H1 (cell line): ENCODE results near the gene MARK3. TPM values are rescaled to one million over a fixed set of nuclear protein-coding genes. Genes with fewer than 3 reads are reported as not detected.

Experiments
- CTCF ChIA-PET: fragments of 300-600 bp; sonication (Branson Sonifier 250); formaldehyde crosslinking; loops from one replicate; lab custom pipeline; 2021; ENCODE audit not compliant: partially characterized antibody; lab: Charles Lee
- POLR2A ChIA-PET: fragments of 300-600 bp; sonication (Branson Sonifier 250); formaldehyde crosslinking; loops from one replicate; lab custom pipeline; 2021; ENCODE audit warnings: inconsistent platforms; ENCODE audit not compliant: partially characterized antibody; lab: Charles Lee
- DNase-seq, 2 experiments: peaks; one replicate each; pipeline versions ENCODE4 v3.0.0 to v3.0.0-alpha.2; 2010 to 2022; ENCODE audit warnings: low spot score in 2 of 2, low read depth in 1 of 2, mixed read lengths in 1 of 2
- FAIRE-seq: peaks from 2 replicates; lab custom pipeline; 2011; peaks lifted over from hg19 to GRCh38; lab: Jason Lieb, UNC
- H2AFZ ChIP-seq: 2 replicates; pipeline ENCODE4 v1.8.1; 2012; ENCODE audit warnings: low read length, inconsistent platforms
- H2AK5ac ChIP-seq: 2 replicates; pipeline ENCODE4 v1.6.1; 2013; ENCODE audit warnings: low read depth, low read length
- H2BK120ac ChIP-seq: replicated peaks from 2 replicates; pipeline ENCODE3; 2013; ENCODE audit warnings: low read depth, low read length, inconsistent platforms
- H2BK12ac ChIP-seq: 2 replicates; pipeline ENCODE4 v1.6.1; 2013; ENCODE audit warnings: low read depth, low read length
- H2BK15ac ChIP-seq: 2 replicates; pipeline ENCODE4 v1.6.1; 2013; ENCODE audit warnings: low read length
- H2BK20ac ChIP-seq: 2 replicates; pipeline ENCODE4 v1.6.1; 2013; ENCODE audit warnings: low read length
- H2BK5ac ChIP-seq: 2 replicates; pipeline ENCODE4 v1.6.1; 2013; ENCODE audit warnings: low read depth, low read length
- H3K14ac ChIP-seq: 2 replicates; pipeline ENCODE4 v1.6.1; 2013; ENCODE audit warnings: inconsistent platforms; ENCODE audit not compliant: insufficient read length
- H3K18ac ChIP-seq: 2 replicates; pipeline ENCODE4 v1.6.1; 2013; ENCODE audit warnings: low read length; ENCODE audit errors: extremely low read depth
- H3K23ac ChIP-seq: 2 replicates; pipeline ENCODE4 v1.6.1; 2013; ENCODE audit warnings: inconsistent platforms; ENCODE audit not compliant: insufficient read length
- H3K23me2 ChIP-seq: 2 replicates; pipeline ENCODE4 v1.6.1; 2013; ENCODE audit warnings: low read depth, low read length
- H3K27ac ChIP-seq: 2 replicates; pipeline ENCODE4 v1.6.1; 2011; ENCODE audit warnings: low read depth, low read length, inconsistent platforms
- H3K27me3 ChIP-seq, 4 experiments: replicated peaks in 1 of 4; 1 replicate in 1 of 4; 2 replicates in 3 of 4; pipeline versions ENCODE4 v1.6.1 to v1.8.1; 2011 to 2013; ENCODE audit warnings: low read length in 3 of 4, mild to moderate bottlenecking in 3 of 4, inconsistent platforms in 2 of 4, mixed read lengths in 2 of 4, moderate library complexity in 1 of 4; ENCODE audit not compliant: control insufficient read depth in 3 of 4, insufficient read depth in 3 of 4; ENCODE audit errors: extremely low read depth in 1 of 4
- H3K36me3 ChIP-seq, 4 experiments: 2 replicates each; pipeline versions ENCODE4 v1.6.1 to v1.8.1; 2011 to 2013; ENCODE audit warnings: mild to moderate bottlenecking in 4 of 4, low read length in 3 of 4, moderate library complexity in 2 of 4, control low read depth in 1 of 4, inconsistent platforms in 1 of 4; ENCODE audit not compliant: insufficient read depth in 4 of 4, control insufficient read depth in 2 of 4
- H3K4ac ChIP-seq: replicated peaks from 2 replicates; pipeline ENCODE3; 2013; ENCODE audit warnings: low read length, low read depth, mixed read lengths, inconsistent platforms; ENCODE audit not compliant: insufficient read length
- H3K4me1 ChIP-seq, 4 experiments: replicated peaks in 1 of 4; 1 replicate in 1 of 4; 2 replicates in 3 of 4; pipeline versions ENCODE4 v1.6.1 to v1.8.1; 2011 to 2013; ENCODE audit warnings: low read length in 3 of 4, inconsistent platforms in 2 of 4, mixed read lengths in 1 of 4; ENCODE audit not compliant: insufficient read depth in 4 of 4, control insufficient read depth in 3 of 4
- H3K4me2 ChIP-seq, 2 experiments: 2 replicates each; pipeline versions ENCODE4 v1.6.1 to v1.8.1; 2011 to 2013; ENCODE audit warnings: low read depth in 2 of 2, low read length in 2 of 2, control low read depth in 1 of 2, inconsistent platforms in 1 of 2, mild to moderate bottlenecking in 1 of 2; ENCODE audit not compliant: insufficient read depth in 1 of 2
- H3K4me3 ChIP-seq, 4 experiments: fragments of 200-600, 300-600 bp in 1 of 4; sonication (generic), shearing (Covaris generic), sonication (Bioruptor Twin) in 1 of 4; 2 replicates each; pipeline versions ENCODE4 v1.5.1 to v1.8.1; 2011 to 2016; ENCODE audit warnings: low read length in 4 of 4, low read depth in 3 of 4, control low read depth in 2 of 4, inconsistent platforms in 2 of 4, mild to moderate bottlenecking in 2 of 4, mixed read lengths in 1 of 4, moderate library complexity in 1 of 4; ENCODE audit not compliant: insufficient read depth in 2 of 4; ENCODE audit errors: extremely low read depth in 1 of 4
- H3K56ac ChIP-seq: replicated peaks from 2 replicates; pipeline ENCODE3; 2013; ENCODE audit warnings: low read depth, mild to moderate bottlenecking, mixed read lengths, low read length, inconsistent platforms; ENCODE audit not compliant: insufficient read length
- H3K79me1 ChIP-seq: 2 replicates; pipeline ENCODE4 v1.6.1; 2013; ENCODE audit warnings: low read depth, low read length, control low read depth
- H3K79me2 ChIP-seq, 2 experiments: 2 replicates each; pipeline versions ENCODE4 v1.6.1 to v1.8.1; 2012 to 2013; ENCODE audit warnings: low read length in 2 of 2, mild to moderate bottlenecking in 2 of 2, inconsistent platforms in 1 of 2; ENCODE audit not compliant: insufficient read depth in 2 of 2, control insufficient read depth in 1 of 2
- H3K9ac ChIP-seq, 4 experiments: replicated peaks in 1 of 4; 1 replicate in 1 of 4; 2 replicates in 3 of 4; pipeline versions ENCODE4 v1.6.1 to v1.8.1; 2011 to 2013; ENCODE audit warnings: low read depth in 3 of 4, low read length in 3 of 4, control low read depth in 2 of 4, mild to moderate bottlenecking in 2 of 4, moderate library complexity in 2 of 4, inconsistent platforms in 1 of 4; ENCODE audit errors: extremely low read depth in 1 of 4
- H3K9me3 ChIP-seq, 2 experiments: 2 replicates each; pipeline versions ENCODE4 v1.6.1 to v1.8.1; 2012 to 2013; ENCODE audit warnings: mild to moderate bottlenecking in 2 of 2, moderate library complexity in 2 of 2, control low read depth in 1 of 2, inconsistent platforms in 1 of 2, low read depth in 1 of 2, low read length in 1 of 2, mixed read lengths in 1 of 2; ENCODE audit not compliant: insufficient read depth in 2 of 2
- H4K20me1 ChIP-seq, 2 experiments: replicated peaks in 1 of 2; 2 replicates each; pipeline versions ENCODE3 to v1.8.1; 2011 to 2013; ENCODE audit warnings: inconsistent platforms in 2 of 2, low read length in 2 of 2, mild to moderate bottlenecking in 1 of 2; ENCODE audit not compliant: insufficient read depth in 2 of 2, control insufficient read depth in 1 of 2
- H4K5ac ChIP-seq: 2 replicates; pipeline ENCODE4 v1.6.1; 2013; ENCODE audit warnings: low read length, low read depth, mixed read lengths, inconsistent platforms; ENCODE audit not compliant: insufficient read length
- H4K8ac ChIP-seq: 2 replicates; pipeline ENCODE4 v1.8.0; 2013; ENCODE audit warnings: mild to moderate bottlenecking, moderate library complexity, low read length, inconsistent platforms; ENCODE audit not compliant: insufficient read depth; ENCODE audit errors: extremely low read depth
- H4K91ac ChIP-seq: replicated peaks from 2 replicates; pipeline ENCODE3; 2013; ENCODE audit warnings: low read length, mixed read lengths, inconsistent platforms; ENCODE audit not compliant: insufficient read length
- CBX5 ChIP-seq: fragments of 300-800, 300-1000 bp; sonication (generic); IDR thresholded peaks from 2 replicates; pipeline ENCODE4 v1.7.1; 2016; ENCODE audit warnings: antibody characterized with exemption, low read length, low read depth
- EP300 ChIP-seq, 2 experiments: IDR thresholded peaks; 1 replicate in 1 of 2; 2 replicates in 1 of 2; pipeline ENCODE4 v1.6.1; 2011 to 2012; ENCODE audit warnings: low read depth in 2 of 2, low read length in 2 of 2, mild to moderate bottlenecking in 2 of 2, borderline replicate concordance in 1 of 2, inconsistent platforms in 1 of 2, moderate library complexity in 1 of 2
- POLR2A ChIP-seq, 2 experiments: IDR thresholded peaks; 1 replicate in 1 of 2; 2 replicates in 1 of 2; pipeline ENCODE4 v1.6.1; 2011; ENCODE audit warnings: low read depth in 2 of 2, low read length in 2 of 2, mild to moderate bottlenecking in 2 of 2; ENCODE audit errors: control extremely low read depth in 1 of 2
- SP1 ChIP-seq: IDR thresholded peaks from 2 replicates; pipeline ENCODE4 v1.6.1; 2011; ENCODE audit warnings: low read depth, low read length
- TCF12 ChIP-seq: IDR thresholded peaks from 2 replicates; pipeline ENCODE4 v1.6.1; 2011; ENCODE audit warnings: low read depth, mild to moderate bottlenecking, low read length
- WGBS, 2 experiments: shearing (Covaris generic) in 1 of 2; methylation state at CpG; one replicate each; pipeline versions ENCODE4 v1.1.6 to v1.1.7; 2013 to 2015; ENCODE audit warnings: low lambda C conversion rate in 2 of 2, mixed read lengths in 2 of 2, inconsistent platforms in 1 of 2, low coverage in 1 of 2, missing lambda C conversion rate in 1 of 2; ENCODE audit not compliant: insufficient replicate concordance in 2 of 2, insufficient coverage in 1 of 2, insufficient read length in 1 of 2; ENCODE audit errors: extremely low coverage in 1 of 2, missing lambda C conversion rate in 1 of 2; 5-methylcytosine and 5-hydroxymethylcytosine counted together
- polyA plus RNA-seq, 7 experiments: library from polyadenylated mRNA; depleted of rRNA in 3 of 7; stranded (reverse) in 5 of 7; unstranded in 2 of 7; fragments of >200 nt in 5 of 7; fragments of 200-250 nt in 2 of 7; gene quantifications; 1 replicate in 5 of 7; 2 replicates in 1 of 7; 4 replicates in 1 of 7; pipeline versions ENCODE4 v1.2.1 to v1.2.3, GENCODE V29; 2011 to 2013; ENCODE audit warnings: missing spikeins in 2 of 7, mixed read lengths in 2 of 7
- total RNA-seq: library from RNA; stranded (reverse); fragmentation: NEBNext Ultra II Directional; extraction: Animal tissue kit (Norgen Biotek cat#: 25700); gene quantifications from 2 replicates; pipeline ENCODE4 v1.2.1, GENCODE V29; 2021
- TF ChIP-seq, protein P1 (sequence below): IDR thresholded peaks from 2 replicates; pipeline ENCODE4 v1.6.1; 2012; ENCODE audit warnings: low read length, inconsistent platforms

MARK3 gene
- total and polyA plus RNA-seq, 2 of the 8 experiments (the other 6 are each of a cell fraction or from before 2014, with no cell fraction given), result 39.4 to 76.9 TPM

DNA sequence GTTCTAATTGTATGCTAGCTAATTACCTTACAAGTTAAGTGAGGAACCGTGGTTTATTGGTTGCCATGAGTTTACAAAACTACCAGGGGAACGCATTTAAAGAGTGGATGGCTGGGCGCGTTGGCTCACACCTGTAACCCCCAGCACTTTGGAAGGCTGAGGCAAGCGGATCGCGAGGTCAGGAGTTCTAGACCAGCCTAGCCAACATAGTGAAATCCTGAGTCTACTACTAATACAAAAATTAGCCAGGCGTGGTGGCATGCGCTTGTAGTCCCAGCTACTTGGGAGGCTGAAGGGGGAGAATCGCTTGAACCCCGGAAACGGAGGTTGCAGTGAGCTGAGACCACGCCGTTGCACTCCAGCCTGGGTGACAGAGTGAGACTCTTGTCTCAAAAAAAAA, 49.0 kb upstream of the MARK3 start:
- H3K27me3 ChIP-seq, result no peaks in the 10 kb centered on the region
- TF ChIP-seq POLR2A (IDR thresholded peaks at IDR 0.05; ENCODE audit: control extremely low read depth in 1 of 2, low read depth in 2 of 2, low read length in 2 of 2), result 0 out of 3 replicates have a peak, but pooled peaks of 1 of the 2 experiments have one; percentile 1
- TF ChIP-seq EP300 (IDR thresholded peaks at IDR 0.05; ENCODE audit: borderline replicate concordance in 1 of 2, low read depth in 2 of 2, low read length in 2 of 2), result no peak
- TF ChIP-seq CBX5, result no peak
- TF ChIP-seq, protein P1, sequence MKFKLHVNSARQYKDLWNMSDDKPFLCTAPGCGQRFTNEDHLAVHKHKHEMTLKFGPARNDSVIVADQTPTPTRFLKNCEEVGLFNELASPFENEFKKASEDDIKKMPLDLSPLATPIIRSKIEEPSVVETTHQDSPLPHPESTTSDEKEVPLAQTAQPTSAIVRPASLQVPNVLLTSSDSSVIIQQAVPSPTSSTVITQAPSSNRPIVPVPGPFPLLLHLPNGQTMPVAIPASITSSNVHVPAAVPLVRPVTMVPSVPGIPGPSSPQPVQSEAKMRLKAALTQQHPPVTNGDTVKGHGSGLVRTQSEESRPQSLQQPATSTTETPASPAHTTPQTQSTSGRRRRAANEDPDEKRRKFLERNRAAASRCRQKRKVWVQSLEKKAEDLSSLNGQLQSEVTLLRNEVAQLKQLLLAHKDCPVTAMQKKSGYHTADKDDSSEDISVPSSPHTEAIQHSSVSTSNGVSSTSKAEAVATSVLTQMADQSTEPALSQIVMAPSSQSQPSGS, result no peak
- no peak for TF ChIP-seq SP1
- no peak for TF ChIP-seq TCF12
- TF ChIP-seq, all 59 proteins: peak for 1
- WGBS, 2 experiments, result 94% methylated on average over 14 of the region's 14 CpGs; no CpG with 5 or more reads in 1 of the 2 experiments
- DNase-seq, result no peak
- peaks cover 0 to 5% (median 2%) of the 10 kb centered on the region in 4 experiments; a peak in 4 of 7 replicates for H3K4me1 ChIP-seq
- H3K9me3 ChIP-seq, result no peaks in the 10 kb centered on the region
- H3K36me3 ChIP-seq, result peaks cover 46 to 61% (median 57%) of the 10 kb centered on the region in 4 experiments
- H2BK15ac ChIP-seq, result no peak overlapping the region
- no peak overlapping the region for H3K23ac ChIP-seq
- peaks cover 8 to 38% of the 10 kb centered on the region in 2 experiments; a peak in 3 of 4 replicates for H3K79me2 ChIP-seq
- no peak overlapping the region for H3K4ac ChIP-seq
- H4K8ac ChIP-seq, result no peak overlapping the region
- no peak overlapping the region for H2AK5ac ChIP-seq
- no peak for FAIRE-seq
- peaks cover 20 to 30% of the 10 kb centered on the region in 2 experiments for H4K20me1 ChIP-seq
- no peak overlapping the region; a peak in 1 of 7 replicates for H3K9ac ChIP-seq
- H2BK120ac ChIP-seq, result no peak overlapping the region
- no peak overlapping the region for H3K18ac ChIP-seq
- no peak overlapping the region for H2BK12ac ChIP-seq
- peak overlapping the region in 2 of 4 experiments; percentile 90 to 92; a peak in 3 of 8 replicates for H3K4me3 ChIP-seq
- H2BK5ac ChIP-seq, result no peak overlapping the region
- H3K56ac ChIP-seq, result no peak overlapping the region
- H3K14ac ChIP-seq, result no peak overlapping the region
- H4K5ac ChIP-seq, result no peak overlapping the region
- POLR2A ChIA-PET, result interaction anchor here (0.7 to 16.0 kb wide), 20 partner anchors 10 to 361 kb away, joined by 3 to 247 read pairs (median 4); no protein-coding TSS in a partner anchor
- no peak overlapping the region for H2BK20ac ChIP-seq
- H4K91ac ChIP-seq, result no peak overlapping the region
- H2AFZ ChIP-seq, result no peak overlapping the region
- H3K4me2 ChIP-seq, result peak overlapping the region; percentile 87 to 96
- peaks cover 5% of the 10 kb centered on the region for H3K79me1 ChIP-seq
- H3K23me2 ChIP-seq, result peaks cover 6% of the 10 kb centered on the region; the same call in 1 of the 2 replicates
- no peak overlapping the region for H3K27ac ChIP-seq
- CTCF ChIA-PET, result interaction anchor here (0.8 to 1.4 kb wide), 6 partner anchors 12 to 166 kb away, joined by 3 to 8 read pairs (median 4); no protein-coding TSS in a partner anchor
